Kidney tubule cell (primary cell): Measurements from ENCODE around the gene HSPA1B.
A peak's percentile ranks its signal among the peaks of the same experiment; 100 is the strongest.
"Not testable (repeated sequence)": the region's sequence is repeated elsewhere in the genome, so short reads cannot be mapped to it uniquely, and the experiment has no call there.

ENCODE experiments used
- DNase-seq: peaks from one replicate; pipeline ENCODE4 v3.0.0-alpha.2; 2018; ENCODE audit warnings: low spot score

HSPA1B gene

DNA sequence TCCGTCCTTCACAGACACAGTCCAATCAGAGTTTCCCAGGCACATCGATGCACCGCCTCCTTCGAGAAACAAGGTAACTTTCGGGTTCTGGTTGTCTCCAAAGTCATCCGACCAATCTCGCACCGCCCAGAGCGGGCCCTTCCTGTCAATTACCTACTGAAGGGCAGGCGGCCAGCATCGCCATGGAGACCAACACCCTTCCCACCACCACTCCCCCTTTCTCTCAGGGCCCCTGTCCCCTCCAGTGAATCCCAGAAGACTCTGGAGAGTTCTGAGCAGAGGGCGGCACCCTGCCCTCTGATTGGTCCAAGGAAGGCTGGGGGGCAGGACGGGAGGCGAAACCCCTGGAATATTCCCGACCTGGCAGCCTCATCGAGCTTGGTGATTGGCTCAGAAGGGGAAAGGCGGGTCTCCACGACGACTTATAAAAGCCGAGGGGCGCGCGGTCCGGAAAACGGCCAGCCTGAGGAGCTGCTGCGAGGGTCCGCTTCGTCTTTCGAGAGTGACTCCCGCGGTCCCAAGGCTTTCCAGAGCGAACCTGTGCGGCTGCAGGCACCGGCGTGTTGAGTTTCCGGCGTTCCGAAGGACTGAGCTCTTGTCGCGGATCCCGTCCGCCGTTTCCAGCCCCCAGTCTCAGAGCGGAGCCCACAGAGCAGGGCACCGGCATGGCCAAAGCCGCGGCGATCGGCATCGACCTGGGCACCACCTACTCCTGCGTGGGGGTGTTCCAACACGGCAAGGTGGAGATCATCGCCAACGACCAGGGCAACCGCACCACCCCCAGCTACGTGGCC, at the start of gene HSPA1B:
TSS of gene HSPA1B (plus strand) at position 453 of the 794 bp plus-strand sequence. CDS start at position 666, 213 bp downstream.
- peak; percentile 100 for DNase-seq

DNA sequence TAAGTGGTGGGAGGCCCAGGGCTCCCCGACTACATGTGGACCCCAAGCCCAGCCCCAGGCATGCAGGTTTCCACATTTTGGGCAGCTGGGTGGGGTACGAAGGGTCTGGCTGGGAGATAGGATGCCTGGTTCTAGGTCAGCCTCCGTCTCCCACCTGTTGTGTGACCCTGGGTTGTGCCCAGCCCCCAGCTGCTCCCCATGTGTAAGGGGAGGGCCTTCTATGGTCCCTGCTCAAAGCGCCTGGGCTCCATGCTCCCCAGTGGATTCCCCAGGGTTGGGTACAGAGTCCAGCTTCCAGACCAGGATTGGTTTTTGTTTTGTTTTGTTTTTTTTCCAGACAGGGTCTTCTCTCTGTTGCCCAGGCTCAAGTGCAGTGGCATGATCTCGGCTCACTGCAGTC, 49.3 kb upstream of the HSPA1B start:
- no peak for DNase-seq

GRCh38 chr6:31778999-31779885, 48.3 kb upstream of the HSPA1B start:
- DNase-seq: no peak

GRCh38 chr6:31779908-31780307, 47.6 kb upstream of the HSPA1B start:
- DNase-seq: no peak

GRCh38 chr6:31780507-31781243, 46.9 kb upstream of the HSPA1B start:
- no peak for DNase-seq

- no peak for DNase-seq
Observed at GRCh38 chr6:31781244-31782125, 46.1 kb upstream of the HSPA1B start.

DNA sequence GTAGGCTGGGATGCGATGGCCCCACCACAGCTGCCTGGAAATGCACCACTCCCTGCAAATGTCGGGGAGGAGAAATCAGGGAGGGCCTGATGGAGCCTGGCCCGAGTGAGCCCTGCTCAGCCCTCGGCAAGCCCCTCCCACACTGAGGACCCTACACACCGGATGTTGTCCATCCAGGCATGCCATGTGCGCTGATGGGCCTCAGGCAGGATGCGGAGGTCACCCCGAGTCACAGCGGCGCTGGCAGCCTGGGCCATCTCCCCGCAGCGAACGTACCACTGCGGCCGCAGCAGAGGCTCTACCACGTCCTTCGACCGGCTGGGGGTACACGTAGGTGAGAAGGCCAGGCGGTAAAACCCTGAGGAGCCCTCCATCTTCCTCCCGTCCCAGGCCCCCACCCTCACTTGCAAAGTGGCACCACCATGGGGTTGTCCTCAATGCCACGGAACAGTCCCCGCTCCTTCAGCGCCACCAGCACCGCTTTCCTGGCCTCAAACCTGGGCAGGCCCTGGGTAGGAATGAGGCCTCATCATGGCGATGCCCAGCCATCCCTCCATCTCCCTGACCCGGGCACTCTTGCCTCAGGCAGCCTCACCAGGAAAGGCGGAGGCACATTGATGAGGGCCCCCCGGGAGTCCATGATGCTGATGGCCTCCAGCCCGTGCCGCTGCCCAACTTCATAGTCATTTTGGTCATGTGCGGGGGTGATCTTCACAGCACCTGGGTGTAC, 45.2 kb upstream of the HSPA1B start:
- no peak for DNase-seq

DNA sequence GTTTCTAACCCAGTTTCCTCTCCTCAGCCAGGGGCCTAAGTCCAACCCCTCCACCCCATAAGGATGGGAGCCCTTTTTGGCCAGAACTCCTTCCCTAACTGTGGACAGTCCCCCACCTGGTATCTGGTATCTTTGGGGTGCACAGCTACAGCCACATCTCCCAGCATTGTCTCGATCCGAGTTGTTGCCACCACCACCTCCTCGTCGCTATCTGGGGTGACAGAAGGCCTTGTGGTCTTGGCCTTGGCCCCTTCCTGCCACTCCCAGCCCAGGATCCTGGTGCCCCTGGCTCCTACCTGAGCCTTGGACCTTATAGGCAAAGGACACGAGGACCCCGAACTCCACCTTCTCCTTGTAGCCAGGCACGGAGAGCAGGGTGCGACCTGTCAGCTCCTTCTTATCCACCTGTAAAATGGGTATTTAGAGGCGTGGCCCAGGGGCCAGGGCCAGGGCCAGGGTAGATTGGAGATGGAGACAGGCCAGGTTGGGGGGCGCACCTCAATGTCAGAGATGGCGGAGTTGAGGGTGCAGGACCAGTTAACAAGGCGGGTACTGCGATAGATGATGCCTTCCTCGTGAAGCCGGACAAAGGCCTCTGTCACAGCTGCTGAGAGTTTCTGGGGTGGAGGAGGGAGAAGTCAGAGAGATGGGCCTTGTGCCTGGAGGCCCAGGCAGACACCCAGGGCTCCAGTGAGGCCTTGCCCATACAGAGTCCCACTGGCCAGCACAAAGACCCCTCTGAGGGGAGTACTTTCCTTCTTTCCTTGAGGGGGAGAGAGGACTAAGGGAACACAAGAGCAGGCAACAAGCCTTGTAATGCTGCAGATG, 43.2 kb upstream of the HSPA1B start:
- DNase-seq: no peak

DNA sequence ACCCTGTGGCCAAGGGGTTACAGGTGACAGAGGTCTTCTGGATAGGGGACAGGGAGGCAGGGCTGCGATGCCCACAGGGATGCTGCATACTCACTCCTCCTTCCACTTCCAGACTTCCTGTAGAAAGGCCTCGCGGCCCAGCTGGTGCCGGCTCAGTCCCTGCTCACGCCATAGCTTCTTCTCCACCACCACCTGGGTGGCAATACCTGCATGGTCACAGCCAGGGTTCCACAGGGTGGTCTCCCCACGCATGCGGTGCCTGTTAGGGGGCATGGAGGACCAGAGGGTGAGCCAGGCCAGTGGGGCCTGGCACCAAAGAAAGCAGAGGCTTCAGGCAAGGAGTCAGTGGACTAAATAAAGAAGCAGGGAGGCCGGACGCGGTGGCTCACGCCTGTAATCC, 42.1 kb upstream of the HSPA1B start:
- no peak for DNase-seq

- DNase-seq: peak; percentile 38
Observed at GRCh38 chr6:31791324-31792089, 36.0 kb upstream of the HSPA1B start.

DNA sequence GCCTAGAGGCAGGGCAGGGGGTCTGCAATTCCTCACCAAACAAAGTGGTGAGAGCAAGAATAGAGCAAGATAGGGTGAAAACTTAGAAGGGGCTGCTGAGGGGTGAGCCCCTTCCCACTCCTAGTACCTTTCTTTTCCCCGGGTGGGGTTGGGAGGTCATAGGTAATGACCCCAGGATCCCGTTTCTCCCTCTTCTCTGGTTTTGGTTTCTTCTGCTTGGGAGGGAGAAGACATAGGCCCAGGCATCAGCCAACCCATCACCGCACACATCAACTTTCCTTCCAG, 35.5 kb upstream of the HSPA1B start:
- no peak for DNase-seq

DNA sequence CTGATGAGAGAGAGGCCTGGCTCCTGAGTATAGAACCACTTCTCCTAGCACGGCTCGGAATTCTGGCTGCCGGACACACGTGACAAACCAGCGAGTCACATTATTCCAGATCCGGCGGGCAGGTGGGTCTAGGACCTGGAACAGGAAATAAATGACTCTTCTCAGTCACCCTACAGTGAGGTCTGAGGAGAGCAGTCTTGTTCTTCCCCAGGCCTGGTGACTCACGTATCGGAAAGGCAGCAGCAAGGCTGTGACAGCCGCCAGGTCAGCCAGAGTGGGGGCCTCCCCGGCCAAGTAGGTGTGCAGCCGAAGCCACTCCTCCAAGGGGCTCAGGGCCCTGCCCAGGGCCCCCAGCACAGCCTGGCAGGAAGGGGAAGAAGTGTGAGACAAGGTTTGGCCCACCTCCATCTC, 34.8 kb upstream of the HSPA1B start:
- DNase-seq: peak; percentile 97

DNA sequence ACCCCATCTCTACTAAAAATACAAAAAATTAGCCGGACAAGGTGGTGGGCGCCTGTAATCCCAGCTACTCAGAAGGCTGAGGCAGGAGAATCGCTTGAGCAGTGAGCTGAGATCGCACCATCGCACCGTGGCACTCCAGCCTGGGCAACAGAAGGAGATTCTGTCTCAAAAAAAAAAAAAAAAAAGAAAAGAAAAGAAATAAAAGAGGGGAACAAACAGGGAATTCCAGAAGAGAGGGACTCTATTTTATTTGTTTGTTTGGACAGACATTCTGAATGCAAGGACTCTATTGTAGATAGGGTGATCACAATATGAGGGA, 33.7 kb upstream of the HSPA1B start:
- DNase-seq: not testable (repeated sequence)

- peak; percentile 39 for DNase-seq
Observed at GRCh38 chr6:31794294-31794865, 33.2 kb upstream of the HSPA1B start.

DNA sequence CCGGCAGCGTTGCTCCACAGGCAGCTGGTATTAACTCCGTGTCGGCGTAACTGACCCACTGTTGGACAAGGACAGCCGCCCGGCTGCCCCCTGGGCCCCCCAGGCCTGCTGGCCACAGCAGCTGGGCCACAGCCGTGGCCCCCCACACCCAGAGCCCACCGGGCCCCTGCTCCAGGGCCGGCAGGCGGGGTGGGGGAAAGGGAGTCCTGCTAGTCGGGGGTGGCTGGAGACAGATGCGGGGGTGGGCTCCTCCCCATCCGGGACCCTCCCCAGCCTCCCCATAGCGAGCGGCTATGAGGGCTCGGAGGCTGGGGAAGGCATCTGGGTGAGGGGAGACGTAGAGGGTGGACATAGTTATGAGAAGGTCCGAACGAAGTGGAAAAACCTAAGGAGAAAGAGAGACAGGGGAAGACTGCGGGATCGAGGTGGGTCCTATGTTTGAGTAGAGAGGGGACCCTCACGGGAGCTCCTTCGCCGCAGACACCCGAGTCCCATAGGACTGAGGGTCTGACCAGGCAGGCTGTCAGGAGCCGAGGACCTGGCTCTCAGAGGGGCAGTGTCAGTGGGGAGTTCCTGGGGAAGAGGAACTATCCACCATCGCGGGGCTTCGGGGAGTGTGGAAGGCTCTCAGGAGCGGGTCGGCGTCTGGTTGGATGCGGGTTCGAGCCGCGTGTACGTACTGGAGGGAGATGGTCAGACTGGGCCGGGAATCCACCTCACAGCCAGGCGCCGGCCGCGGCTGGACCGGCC, 32.5 kb upstream of the HSPA1B start:
- no peak for DNase-seq

- DNase-seq: peak; percentile 95
Observed at GRCh38 chr6:31795616-31796298, 31.8 kb upstream of the HSPA1B start, which contains the start of gene VARS1. TSS of gene VARS1 (minus strand) at chr6:31795752. CDS start at chr6:31795217, 535 bp downstream.

GRCh38 chr6:31796993-31797385, 30.5 kb upstream of the HSPA1B start:
- DNase-seq: no peak

- DNase-seq: no peak
Observed at GRCh38 chr6:31797588-31797987, 29.9 kb upstream of the HSPA1B start.
